ENCODE measurements around the gene HLA-DMA. TPM values are rescaled to one million over a fixed set of nuclear protein-coding genes. Genes with fewer than 3 reads are reported as not detected.

HLA-DMA gene
- total and polyA plus RNA-seq, 2 of the 8 experiments (the other 6 are each of a cell fraction or from before 2014, with no cell fraction given) = 13.3 to 23.1 TPM

GRCh38 chr6:32960563-32960962 is 7.7 kb upstream of the HLA-DMA start (continued):
- TF ChIP-seq RFX5 (IDR thresholded peaks at IDR 0.05; ENCODE audit: borderline replicate concordance, low read depth, low read length) (no peak), POLR2A (IDR thresholded peaks at IDR 0.05; ENCODE audit: control extremely low read depth in 1 of 2, low read depth in 2 of 2, low read length in 2 of 2) (no peak), KDM4A (IDR thresholded peaks at IDR 0.05; ENCODE audit: low read depth, low read length, severe bottlenecking) (no peak), BCL11A (IDR thresholded peaks at IDR 0.05; ENCODE audit: low read depth in 2 of 2, low read length in 2 of 2) (no peak), USF2 (IDR thresholded peaks at IDR 0.05; ENCODE audit: low read length) (no peak), GABPA (IDR thresholded peaks at IDR 0.05; ENCODE audit: borderline replicate concordance, insufficient read depth, low read length) (no peak)

All from H1 (cell line).